WTC11 (cell line): Measurements from ENCODE around the gene LIN28A. TPM values are rescaled to one million over a fixed set of nuclear protein-coding genes. Genes with fewer than 3 reads are reported as not detected.
A peak's percentile ranks its signal among the peaks of the same experiment; 100 is the strongest.

Source experiments
- ATF1 ChIP-seq: sonication (generic); formaldehyde crosslinking; IDR thresholded peaks from 2 replicates; pipeline ENCODE4 v1.8.1; 2023; ENCODE audit warnings: mild to moderate bottlenecking, moderate library complexity, missing genetic modification reagents
- ATF3 ChIP-seq: sonication (generic); formaldehyde crosslinking; conservative IDR thresholded peaks from 2 replicates; pipeline ENCODE4 v1.8.1; 2022; ENCODE audit warnings: mild to moderate bottlenecking, missing genetic modification reagents
- CTCF ChIP-seq: fragments of 200-600 bp; IDR thresholded peaks from 2 replicates; pipeline ENCODE4 v1.8.0; 2022; ENCODE audit warnings: antibody characterized with exemption
- E2F1 ChIP-seq: sonication (generic); formaldehyde crosslinking; IDR thresholded peaks from 2 replicates; pipeline ENCODE4 v1.8.0; 2022; ENCODE audit warnings: mild to moderate bottlenecking, missing genetic modification reagents
- E2F4 ChIP-seq: sonication (generic); formaldehyde crosslinking; IDR thresholded peaks from 2 replicates; pipeline ENCODE4 v1.8.1; 2022; ENCODE audit warnings: low read depth, mild to moderate bottlenecking, moderate library complexity, missing genetic modification reagents, borderline replicate concordance
- ETV6 ChIP-seq: sonication (generic); formaldehyde crosslinking; IDR thresholded peaks from 2 replicates; pipeline ENCODE4 v1.8.1; 2022; ENCODE audit warnings: mild to moderate bottlenecking, missing genetic modification reagents
- FOXP1 ChIP-seq: sonication (generic); formaldehyde crosslinking; IDR thresholded peaks from 2 replicates; pipeline ENCODE4 v1.8.0; 2022; ENCODE audit warnings: missing genetic modification reagents, mild to moderate bottlenecking, moderate library complexity, borderline replicate concordance
- FOXP4 ChIP-seq: sonication (generic); formaldehyde crosslinking; IDR thresholded peaks from 2 replicates; pipeline ENCODE4 v1.8.0; 2022; ENCODE audit warnings: mild to moderate bottlenecking, missing genetic modification reagents
- HMGXB4 ChIP-seq: sonication (generic); formaldehyde crosslinking; IDR thresholded peaks from 2 replicates; pipeline ENCODE4 v1.8.1; 2023; ENCODE audit warnings: mild to moderate bottlenecking, moderate library complexity, missing genetic modification reagents
- IRF1 ChIP-seq: sonication (generic); formaldehyde crosslinking; IDR thresholded peaks from 2 replicates; pipeline ENCODE4 v1.8.0; 2023; ENCODE audit warnings: missing genetic modification reagents
- JAZF1 ChIP-seq: fragments of 250-450 bp; sonication (Bioruptor Pico); IDR thresholded peaks from 2 replicates; pipeline ENCODE4 v1.9.0; 2021; ENCODE audit warnings: moderate library complexity, mild to moderate bottlenecking, inconsistent platforms
- MLX ChIP-seq: sonication (generic); formaldehyde crosslinking; IDR thresholded peaks from 2 replicates; pipeline ENCODE4 v1.8.1; 2023; ENCODE audit warnings: mild to moderate bottlenecking, missing genetic modification reagents, moderate library complexity
- MXD4 ChIP-seq: fragments of 250-450 bp; sonication (Bioruptor Pico); IDR thresholded peaks from 2 replicates; pipeline ENCODE4 v1.8.0; 2021; ENCODE audit warnings: mild to moderate bottlenecking, moderate library complexity, borderline replicate concordance
- MYBL2 ChIP-seq: sonication (generic); formaldehyde crosslinking; IDR thresholded peaks from 2 replicates; pipeline ENCODE4 v1.8.1; 2023; ENCODE audit warnings: mild to moderate bottlenecking, moderate library complexity, missing genetic modification reagents
- NFATC4 ChIP-seq: fragments of 250-450 bp; sonication (Bioruptor Pico); IDR thresholded peaks from 2 replicates; pipeline ENCODE4 v1.9.0; 2021; ENCODE audit warnings: mild to moderate bottlenecking
- NFYB ChIP-seq: sonication (generic); formaldehyde crosslinking; conservative IDR thresholded peaks from 2 replicates; pipeline ENCODE4 v1.8.0; 2022; ENCODE audit warnings: low read depth, missing genetic modification reagents
- PRRX2 ChIP-seq: fragments of 250-450 bp; sonication (Bioruptor Pico); IDR thresholded peaks from 2 replicates; pipeline ENCODE4 v1.8.0; 2021; ENCODE audit warnings: mild to moderate bottlenecking
- SMAD4 ChIP-seq: sonication (generic); formaldehyde crosslinking; IDR thresholded peaks from 2 replicates; pipeline ENCODE4 v1.8.0; 2022; ENCODE audit warnings: mild to moderate bottlenecking, missing genetic modification reagents
- TCF7 ChIP-seq: sonication (generic); formaldehyde crosslinking; IDR thresholded peaks from 2 replicates; pipeline ENCODE4 v1.8.0; 2022; ENCODE audit warnings: mild to moderate bottlenecking, low read depth, missing genetic modification reagents, moderate library complexity
- ZNF138 ChIP-seq: sonication (generic); formaldehyde crosslinking; conservative IDR thresholded peaks from 2 replicates; pipeline ENCODE4 v1.8.1; 2022; ENCODE audit warnings: mild to moderate bottlenecking, moderate library complexity, missing genetic modification reagents
- ZNF281 ChIP-seq: sonication (generic); formaldehyde crosslinking; IDR thresholded peaks from 2 replicates; pipeline ENCODE4 v1.8.0; 2023; ENCODE audit warnings: mild to moderate bottlenecking, missing genetic modification reagents
- ZNF425 ChIP-seq: fragments of 250-450 bp; sonication (Bioruptor Pico); conservative IDR thresholded peaks from 2 replicates; pipeline ENCODE4 v1.9.0; 2021; ENCODE audit warnings: mild to moderate bottlenecking
- ZNF671 ChIP-seq: fragments of 250-450 bp; sonication (Bioruptor Pico); IDR thresholded peaks from 2 replicates; pipeline ENCODE4 v1.8.0; 2021; ENCODE audit warnings: mild to moderate bottlenecking
- total RNA-seq: library from RNA; stranded (reverse); gene quantifications from 3 replicates; pipeline ENCODE4 v1.2.3, GENCODE V29; 2021

LIN28A gene
- total RNA-seq, 1 experiment from 2014 or later = 1,251 TPM

- TF ChIP-seq HMGXB4 (CRISPR knock-in tag) = no peak
- TF ChIP-seq ZNF671 (CRISPR knock-in tag) = peak; percentile 78; the same call in 1 of the 2 replicates
- TF ChIP-seq NFATC4 (CRISPR knock-in tag) = peak; percentile 46; the same call in 1 of the 2 replicates
- no peak for TF ChIP-seq IRF1 (CRISPR knock-in tag)
- TF ChIP-seq E2F1 = no peak
- no peak for TF ChIP-seq ATF3
- TF ChIP-seq ETV6 = peak; percentile 79
- no peak for TF ChIP-seq MYBL2
- TF ChIP-seq NFYB (CRISPR knock-in tag) = no peak
- TF ChIP-seq ZNF425 (CRISPR knock-in tag) = no peak
- no peak for TF ChIP-seq MLX (CRISPR knock-in tag)
- TF ChIP-seq ATF1 = no peak
- no peak for TF ChIP-seq PRRX2 (CRISPR knock-in tag)
- TF ChIP-seq SMAD4 (CRISPR knock-in tag) = no peak
- TF ChIP-seq E2F4 (CRISPR knock-in tag) = no peak
- no peak for TF ChIP-seq MXD4 (CRISPR knock-in tag)
- no peak for TF ChIP-seq ZNF138
- TF ChIP-seq FOXP4 (CRISPR knock-in tag) = no peak
- no peak for TF ChIP-seq FOXP1
- no peak for TF ChIP-seq ZNF281 (CRISPR knock-in tag)
- TF ChIP-seq CTCF = peak; percentile 92
- no peak for TF ChIP-seq TCF7 (CRISPR knock-in tag)
- no peak for TF ChIP-seq JAZF1
Observed at GRCh38 chr1:26417111-26417759, 6.6 kb downstream of the LIN28A start (continued).
